Measurements from ENCODE around the gene EYA2. TPM values are rescaled to one million over a fixed set of nuclear protein-coding genes. Genes with fewer than 3 reads are reported as not detected.

EYA2 gene
- total and polyA plus RNA-seq, 2 donors from 2014 or later: 2.6 to 7.9 TPM

- TF ChIP-seq, protein P1, sequence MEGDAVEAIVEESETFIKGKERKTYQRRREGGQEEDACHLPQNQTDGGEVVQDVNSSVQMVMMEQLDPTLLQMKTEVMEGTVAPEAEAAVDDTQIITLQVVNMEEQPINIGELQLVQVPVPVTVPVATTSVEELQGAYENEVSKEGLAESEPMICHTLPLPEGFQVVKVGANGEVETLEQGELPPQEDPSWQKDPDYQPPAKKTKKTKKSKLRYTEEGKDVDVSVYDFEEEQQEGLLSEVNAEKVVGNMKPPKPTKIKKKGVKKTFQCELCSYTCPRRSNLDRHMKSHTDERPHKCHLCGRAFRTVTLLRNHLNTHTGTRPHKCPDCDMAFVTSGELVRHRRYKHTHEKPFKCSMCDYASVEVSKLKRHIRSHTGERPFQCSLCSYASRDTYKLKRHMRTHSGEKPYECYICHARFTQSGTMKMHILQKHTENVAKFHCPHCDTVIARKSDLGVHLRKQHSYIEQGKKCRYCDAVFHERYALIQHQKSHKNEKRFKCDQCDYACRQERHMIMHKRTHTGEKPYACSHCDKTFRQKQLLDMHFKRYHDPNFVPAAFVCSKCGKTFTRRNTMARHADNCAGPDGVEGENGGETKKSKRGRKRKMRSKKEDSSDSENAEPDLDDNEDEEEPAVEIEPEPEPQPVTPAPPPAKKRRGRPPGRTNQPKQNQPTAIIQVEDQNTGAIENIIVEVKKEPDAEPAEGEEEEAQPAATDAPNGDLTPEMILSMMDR (IDR thresholded peaks at IDR 0.05; ENCODE audit: borderline replicate concordance, extremely low read depth, insufficient read depth): no peak
- Histone ChIP-seq H3K4me1 (ENCODE audit: control insufficient read depth in 2 of 3, insufficient read depth in 2 of 3, low read depth in 1 of 3, low read length in 3 of 3) (peaks cover 0 to 6% (median 4%) of the 10 kb centered on the region in 3 donors), H3K27ac (ENCODE audit: low read depth in 2 of 2, low read length in 2 of 2) (peak overlapping the region in 1 of 2 donors; percentile 36), H3K9ac (ENCODE audit: low read length in 3 of 3) (no peak overlapping the region), H3K36me3 (ENCODE audit: control insufficient read depth in 2 of 3, insufficient read depth in 3 of 3, low read length in 3 of 3) (no peaks in the 10 kb centered on the region), H3K27me3 (ENCODE audit: control insufficient read depth, insufficient read depth, low read length) (no peaks in the 10 kb centered on the region), H3K4me3 (ENCODE audit: low read length in 3 of 3) (no peak overlapping the region), H3K9me3 (ENCODE audit: control insufficient read depth in 2 of 3, insufficient read depth in 1 of 3, low read length in 3 of 3) (no peaks in the 10 kb centered on the region)
- DNase-seq (peak in 1 of 5 donors; percentile 27), FAIRE-seq (no peak)
- intact Hi-C loops (cut with DNase I): no loop called here
These were observed 231.3 kb downstream of the EYA2 start for GRCh38 chr20:47125758-47126591.

- Histone ChIP-seq H3K4me1 (ENCODE audit: control insufficient read depth in 2 of 3, insufficient read depth in 2 of 3, low read depth in 1 of 3, low read length in 3 of 3) (peaks cover 0 to 6% (median 4%) of the 10 kb centered on the region in 3 donors), H3K4me3 (ENCODE audit: low read length in 3 of 3) (no peak overlapping the region), H3K27ac (ENCODE audit: low read depth in 2 of 2, low read length in 2 of 2) (no peak overlapping the region), H3K27me3 (ENCODE audit: control insufficient read depth, insufficient read depth, low read length) (no peaks in the 10 kb centered on the region), H3K36me3 (ENCODE audit: control insufficient read depth in 2 of 3, insufficient read depth in 3 of 3, low read length in 3 of 3) (no peaks in the 10 kb centered on the region), H3K9me3 (ENCODE audit: control insufficient read depth in 2 of 3, insufficient read depth in 1 of 3, low read length in 3 of 3) (no peaks in the 10 kb centered on the region), H3K9ac (ENCODE audit: low read length in 3 of 3) (no peak overlapping the region)
- TF ChIP-seq, protein P1 (IDR thresholded peaks at IDR 0.05; ENCODE audit: borderline replicate concordance, extremely low read depth, insufficient read depth): no peak
- FAIRE-seq: no peak
- intact Hi-C loops (cut with DNase I): no loop called here
- no peak for DNase-seq
These were observed 232.1 kb downstream of the EYA2 start for GRCh38 chr20:47126709-47127108.

GRCh38 chr20:47127546-47127945, 232.9 kb downstream of the EYA2 start:
- Histone ChIP-seq H3K4me1 (ENCODE audit: control insufficient read depth in 2 of 3, insufficient read depth in 2 of 3, low read depth in 1 of 3, low read length in 3 of 3) (peaks cover 0 to 6% (median 4%) of the 10 kb centered on the region in 3 donors), H3K27ac (ENCODE audit: low read depth in 2 of 2, low read length in 2 of 2) (no peak overlapping the region)

More at GRCh38 chr20:47127546-47127945, 232.9 kb downstream of the EYA2 start:
- H3K4me3 ChIP-seq (ENCODE audit: low read length in 3 of 3): no peak overlapping the region
- no peak for FAIRE-seq
- intact Hi-C loops (cut with DNase I): no loop called here
- TF ChIP-seq, protein P1 (IDR thresholded peaks at IDR 0.05; ENCODE audit: borderline replicate concordance, extremely low read depth, insufficient read depth): no peak
- H3K9ac ChIP-seq (ENCODE audit: low read length in 3 of 3): no peak overlapping the region
- H3K9me3 ChIP-seq (ENCODE audit: control insufficient read depth in 2 of 3, insufficient read depth in 1 of 3, low read length in 3 of 3): no peaks in the 10 kb centered on the region
- H3K36me3 ChIP-seq (ENCODE audit: control insufficient read depth in 2 of 3, insufficient read depth in 3 of 3, low read length in 3 of 3): no peaks in the 10 kb centered on the region
- no peak for DNase-seq
- H3K27me3 ChIP-seq (ENCODE audit: control insufficient read depth, insufficient read depth, low read length): no peaks in the 10 kb centered on the region

Data from kidney (tissue), 14 donors.